Measurements from ENCODE around the gene FKBP3. TPM values are rescaled to one million over a fixed set of nuclear protein-coding genes. Genes with fewer than 3 reads are reported as not detected.

Gene FKBP3
- total RNA-seq, 1 donor, result 17.7 TPM

GRCh38 chr14:45136399-45136798, 2.1 kb upstream of the FKBP3 start:
- peak overlapping the region; percentile 33 for H3K27ac ChIP-seq (ENCODE audit: low read depth, low read length)
- no peaks in the 10 kb centered on the region for H4K20me1 ChIP-seq (ENCODE audit: insufficient read depth, low read length)
- peaks cover 21% of the 10 kb centered on the region for H3K4me1 ChIP-seq (ENCODE audit: insufficient read depth, low read length)
- no peaks in the 10 kb centered on the region for H3K9me3 ChIP-seq (ENCODE audit: low read depth, low read length)
- H3K27me3 ChIP-seq (ENCODE audit: insufficient read depth, low read length), result no peaks in the 10 kb centered on the region
- DNase-seq (ENCODE audit: insufficient read length, low spot score, missing footprints), result no peak
- no peaks in the 10 kb centered on the region for H3K36me3 ChIP-seq (ENCODE audit: insufficient read depth, low read length)
- TF ChIP-seq, protein P1, sequence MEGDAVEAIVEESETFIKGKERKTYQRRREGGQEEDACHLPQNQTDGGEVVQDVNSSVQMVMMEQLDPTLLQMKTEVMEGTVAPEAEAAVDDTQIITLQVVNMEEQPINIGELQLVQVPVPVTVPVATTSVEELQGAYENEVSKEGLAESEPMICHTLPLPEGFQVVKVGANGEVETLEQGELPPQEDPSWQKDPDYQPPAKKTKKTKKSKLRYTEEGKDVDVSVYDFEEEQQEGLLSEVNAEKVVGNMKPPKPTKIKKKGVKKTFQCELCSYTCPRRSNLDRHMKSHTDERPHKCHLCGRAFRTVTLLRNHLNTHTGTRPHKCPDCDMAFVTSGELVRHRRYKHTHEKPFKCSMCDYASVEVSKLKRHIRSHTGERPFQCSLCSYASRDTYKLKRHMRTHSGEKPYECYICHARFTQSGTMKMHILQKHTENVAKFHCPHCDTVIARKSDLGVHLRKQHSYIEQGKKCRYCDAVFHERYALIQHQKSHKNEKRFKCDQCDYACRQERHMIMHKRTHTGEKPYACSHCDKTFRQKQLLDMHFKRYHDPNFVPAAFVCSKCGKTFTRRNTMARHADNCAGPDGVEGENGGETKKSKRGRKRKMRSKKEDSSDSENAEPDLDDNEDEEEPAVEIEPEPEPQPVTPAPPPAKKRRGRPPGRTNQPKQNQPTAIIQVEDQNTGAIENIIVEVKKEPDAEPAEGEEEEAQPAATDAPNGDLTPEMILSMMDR (IDR thresholded peaks at IDR 0.05; ENCODE audit: extremely low read depth, low read depth, low read length), result no peak
- peak overlapping the region; percentile 86 for H3K4me3 ChIP-seq (ENCODE audit: insufficient read depth, low read length)
- peak overlapping the region; percentile 98 for H3K4me2 ChIP-seq (ENCODE audit: insufficient read depth, low read length)
- peak overlapping the region; percentile 94 for H2AFZ ChIP-seq (ENCODE audit: low read length)
- peaks cover 72% of the 10 kb centered on the region for H3K79me2 ChIP-seq (ENCODE audit: insufficient read depth, low read length)

DNA sequence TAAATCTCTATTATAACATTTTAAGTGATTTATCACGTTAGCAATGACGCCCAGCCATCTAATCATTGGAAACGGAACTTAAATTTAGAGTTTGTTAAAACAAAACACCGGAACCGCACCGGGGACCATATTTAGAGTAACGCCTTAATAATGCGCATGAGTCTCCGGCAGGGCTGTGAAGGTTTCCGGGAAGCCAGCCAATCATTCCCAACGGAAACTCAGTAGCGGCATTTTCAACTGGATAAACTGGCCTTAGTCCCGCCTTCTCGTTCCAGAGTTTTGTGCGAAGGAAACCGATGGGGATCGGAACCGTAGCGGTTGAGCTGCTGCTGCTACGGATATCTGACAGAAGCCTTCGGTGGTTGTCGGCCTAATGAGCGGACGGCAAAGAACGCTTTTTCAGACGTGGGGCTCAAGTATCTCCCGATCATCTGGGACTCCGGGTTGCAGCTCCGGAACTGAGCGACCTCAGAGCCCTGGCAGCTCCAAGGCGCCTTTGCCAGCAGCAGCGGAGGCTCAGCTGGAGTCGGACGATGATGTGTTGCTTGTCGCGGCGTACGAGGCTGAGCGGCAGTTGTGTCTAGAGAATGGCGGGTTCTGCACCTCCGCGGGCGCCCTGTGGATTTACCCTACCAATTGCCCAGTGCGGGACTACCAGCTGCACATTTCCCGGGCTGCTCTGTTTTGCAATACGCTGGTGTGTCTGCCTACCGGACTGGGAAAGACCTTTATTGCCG, 1.5 kb upstream of the FKBP3 start, which contains the start of gene FANCM:
FANCM (plus strand) TSS at position 272 of the 737 bp plus-strand sequence; CDS start at position 374, 102 bp downstream.
- Histone ChIP-seq H2AFZ (ENCODE audit: low read length) (peak within 1 kb of the TSS; percentile 94), H4K20me1 (ENCODE audit: insufficient read depth, low read length) (no peaks in the 10 kb centered on the region), H3K4me3 (ENCODE audit: insufficient read depth, low read length) (peak within 1 kb of the TSS; percentile 86), H3K4me2 (ENCODE audit: insufficient read depth, low read length) (peak within 1 kb of the TSS; percentile 98), H3K27me3 (ENCODE audit: insufficient read depth, low read length) (no peaks in the 10 kb centered on the region), H3K9me3 (ENCODE audit: low read depth, low read length) (no peaks in the 10 kb centered on the region), H3K4me1 (ENCODE audit: insufficient read depth, low read length) (peaks cover 21% of the 10 kb centered on the region), H3K36me3 (ENCODE audit: insufficient read depth, low read length) (no peaks in the 10 kb centered on the region), H3K27ac (ENCODE audit: low read depth, low read length) (peak within 1 kb of the TSS; percentile 87), H3K79me2 (ENCODE audit: insufficient read depth, low read length) (peaks cover 74% of the 10 kb centered on the region)
- DNase-seq (ENCODE audit: insufficient read length, low spot score, missing footprints), result peak; percentile 84
- TF ChIP-seq, protein P1 (IDR thresholded peaks at IDR 0.05; ENCODE audit: extremely low read depth, low read depth, low read length), result no peak

GRCh38 chr14:45135156-45135555, 875 bp upstream of the FKBP3 start:
- no peak for DNase-seq (ENCODE audit: insufficient read length, low spot score, missing footprints)
- TF ChIP-seq, protein P1 (IDR thresholded peaks at IDR 0.05; ENCODE audit: extremely low read depth, low read depth, low read length), result no peak
- no peaks in the 10 kb centered on the region for H3K9me3 ChIP-seq (ENCODE audit: low read depth, low read length)
- peaks cover 21% of the 10 kb centered on the region for H3K4me1 ChIP-seq (ENCODE audit: insufficient read depth, low read length)
- H3K36me3 ChIP-seq (ENCODE audit: insufficient read depth, low read length), result no peaks in the 10 kb centered on the region
- H4K20me1 ChIP-seq (ENCODE audit: insufficient read depth, low read length), result no peaks in the 10 kb centered on the region
- no peaks in the 10 kb centered on the region for H3K27me3 ChIP-seq (ENCODE audit: insufficient read depth, low read length)
- peak overlapping the region; percentile 87 for H3K27ac ChIP-seq (ENCODE audit: low read depth, low read length)
- H3K4me3 ChIP-seq (ENCODE audit: insufficient read depth, low read length), result peak overlapping the region; percentile 86
- peaks cover 73% of the 10 kb centered on the region for H3K79me2 ChIP-seq (ENCODE audit: insufficient read depth, low read length)
- H2AFZ ChIP-seq (ENCODE audit: low read length), result peak overlapping the region; percentile 89
- peak overlapping the region; percentile 98 for H3K4me2 ChIP-seq (ENCODE audit: insufficient read depth, low read length)

DNA sequence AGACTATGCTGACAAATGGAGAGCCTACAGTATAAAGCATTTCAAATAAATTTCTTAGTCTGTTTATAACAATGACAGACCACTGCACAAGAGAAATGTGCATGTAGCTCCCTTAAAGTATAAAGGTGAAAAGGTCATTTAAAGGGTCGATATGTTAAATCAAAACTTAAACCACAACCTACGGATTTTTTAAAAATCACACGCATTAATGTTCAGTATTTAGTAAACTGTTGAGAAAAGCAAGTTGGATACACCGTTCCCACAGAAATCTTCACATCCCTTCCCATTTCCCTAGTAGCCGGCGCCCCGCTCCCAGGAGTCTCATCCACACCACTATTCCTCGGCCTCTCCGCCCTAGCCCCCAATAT, 614 bp downstream of the FKBP3 start:
- TF ChIP-seq, protein P1 (IDR thresholded peaks at IDR 0.05; ENCODE audit: extremely low read depth, low read depth, low read length), result no peak
- H3K27ac ChIP-seq (ENCODE audit: low read depth, low read length), result peak overlapping the region; percentile 87
- no peak for DNase-seq (ENCODE audit: insufficient read length, low spot score, missing footprints)

More for the DNA sequence above, 614 bp downstream of the FKBP3 start:
- Histone ChIP-seq H3K27me3 (ENCODE audit: insufficient read depth, low read length) (no peaks in the 10 kb centered on the region), H3K4me1 (ENCODE audit: insufficient read depth, low read length) (peaks cover 18% of the 10 kb centered on the region), H3K79me2 (ENCODE audit: insufficient read depth, low read length) (peaks cover 60% of the 10 kb centered on the region), H3K4me3 (ENCODE audit: insufficient read depth, low read length) (peak overlapping the region; percentile 86), H4K20me1 (ENCODE audit: insufficient read depth, low read length) (no peaks in the 10 kb centered on the region), H3K36me3 (ENCODE audit: insufficient read depth, low read length) (no peaks in the 10 kb centered on the region), H3K4me2 (ENCODE audit: insufficient read depth, low read length) (peak overlapping the region; percentile 82), H2AFZ (ENCODE audit: low read length) (peak overlapping the region; percentile 97), H3K9me3 (ENCODE audit: low read depth, low read length) (no peaks in the 10 kb centered on the region)
